Activated naive CD4-positive, alpha-beta T cell treated with anti-CD3 and anti-CD28 coated beads, Interleukin-2, amount 50 U/mL, for 72 hours (primary cell): Measurements from ENCODE around the gene DNASE1L1. TPM values are rescaled to one million over a fixed set of nuclear protein-coding genes. Genes with fewer than 3 reads are reported as not detected.
"Not testable (repeated sequence)": the region's sequence is repeated elsewhere in the genome, so short reads cannot be mapped to it uniquely, and the experiment has no call there.

Experiments
- ATAC-seq, 2 donors: fragments of 150-1000 bp; cut with Tn5 transposase; 2 replicates each; pipeline ENCODE4 v1.10.0; 2021; ENCODE audit warnings: mild to moderate bottlenecking in 2 of 2, moderate library complexity in 2 of 2
- DNase-seq, 2 donors: peaks; one replicate each; pipeline ENCODE4 v3.0.0; 2021 to 2022; ENCODE audit warnings: low spot score in 2 of 2
- H3K27ac Mint-ChIP-seq, 2 donors: one replicate each; pipeline ENCODE4 v1.8.0; 2022; ENCODE audit warnings: mild to moderate bottlenecking in 2 of 2, mixed read lengths in 2 of 2
- H3K36me3 Mint-ChIP-seq, 2 donors: one replicate each; pipeline ENCODE4 v1.8.0; 2022; ENCODE audit warnings: mixed read lengths in 2 of 2
- H3K9me3 Mint-ChIP-seq, 2 donors: one replicate each; pipeline ENCODE4 v1.8.0; 2022; ENCODE audit warnings: mixed read lengths in 2 of 2
- total RNA-seq, 2 donors: library from RNA; stranded (reverse); gene quantifications; one replicate each; pipeline ENCODE4 v1.2.3, GENCODE V29; 2022

The DNASE1L1 gene
- total RNA-seq, 2 donors from 2014 or later, result 14.7 to 20.6 TPM

DNA sequence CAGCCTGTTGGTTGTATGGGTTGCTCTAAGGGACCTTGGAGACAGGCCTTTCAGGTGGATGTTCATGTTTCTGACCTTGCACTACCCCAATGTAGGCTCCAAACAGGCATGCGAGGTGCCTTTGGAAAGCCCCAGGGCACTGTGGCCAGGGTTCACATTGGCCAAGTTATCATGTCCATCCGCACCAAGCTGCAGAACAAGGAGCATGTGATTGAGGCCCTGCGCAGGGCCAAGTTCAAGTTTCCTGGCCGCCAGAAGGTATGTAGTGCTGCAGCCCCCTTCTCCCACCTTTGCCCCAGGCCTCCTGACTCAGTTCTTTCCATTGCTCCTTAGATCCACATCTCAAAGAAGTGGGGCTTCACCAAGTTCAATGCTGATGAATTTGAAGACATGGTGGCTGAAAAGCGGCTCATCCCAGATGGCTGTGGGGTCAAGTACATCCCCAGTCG lies 8.7 kb downstream of the DNASE1L1 start:
- H3K9me3 Mint-ChIP-seq, ATAC-seq, DNase-seq: not testable (repeated sequence)
- Mint-ChIP-seq H3K27ac (peak overlapping the region; percentile 100), H3K36me3 (peaks cover 25 to 31% of the 10 kb centered on the region in 2 donors)

GRCh38 chrX:154399527-154400368 lies 9.3 kb downstream of the DNASE1L1 start:
- Mint-ChIP-seq H3K27ac (peak overlapping the region; percentile 100), H3K36me3 (peaks cover 25 to 31% of the 10 kb centered on the region in 2 donors), H3K9me3 (no peaks in the 10 kb centered on the region)
- no peak for DNase-seq
- peak in 1 of 2 donors; percentile 1 for ATAC-seq

GRCh38 chrX:154398668-154399526 lies 10.2 kb downstream of the DNASE1L1 start:
- ATAC-seq (peak; percentile 7 to 41), DNase-seq (peak; percentile 75 to 81)
- H3K27ac Mint-ChIP-seq, result peak overlapping the region; percentile 100
- H3K9me3 Mint-ChIP-seq, result no peaks in the 10 kb centered on the region
- H3K36me3 Mint-ChIP-seq, result peaks cover 25 to 31% of the 10 kb centered on the region in 2 donors

- ATAC-seq (peak; percentile 80 to 87), DNase-seq (peak; percentile 86 to 95)
- Mint-ChIP-seq H3K9me3 (no peaks in the 10 kb centered on the region), H3K27ac (peak within 1 kb of the TSS; percentile 100), H3K36me3 (peaks cover 25 to 31% of the 10 kb centered on the region in 2 donors)
Measured at GRCh38 chrX:154397888-154398667, 11.0 kb downstream of the DNASE1L1 start, which contains the start of gene RPL10. RPL10 (plus strand) TSS chrX:154398377; CDS start chrX:154398520, 143 bp downstream.

DNA sequence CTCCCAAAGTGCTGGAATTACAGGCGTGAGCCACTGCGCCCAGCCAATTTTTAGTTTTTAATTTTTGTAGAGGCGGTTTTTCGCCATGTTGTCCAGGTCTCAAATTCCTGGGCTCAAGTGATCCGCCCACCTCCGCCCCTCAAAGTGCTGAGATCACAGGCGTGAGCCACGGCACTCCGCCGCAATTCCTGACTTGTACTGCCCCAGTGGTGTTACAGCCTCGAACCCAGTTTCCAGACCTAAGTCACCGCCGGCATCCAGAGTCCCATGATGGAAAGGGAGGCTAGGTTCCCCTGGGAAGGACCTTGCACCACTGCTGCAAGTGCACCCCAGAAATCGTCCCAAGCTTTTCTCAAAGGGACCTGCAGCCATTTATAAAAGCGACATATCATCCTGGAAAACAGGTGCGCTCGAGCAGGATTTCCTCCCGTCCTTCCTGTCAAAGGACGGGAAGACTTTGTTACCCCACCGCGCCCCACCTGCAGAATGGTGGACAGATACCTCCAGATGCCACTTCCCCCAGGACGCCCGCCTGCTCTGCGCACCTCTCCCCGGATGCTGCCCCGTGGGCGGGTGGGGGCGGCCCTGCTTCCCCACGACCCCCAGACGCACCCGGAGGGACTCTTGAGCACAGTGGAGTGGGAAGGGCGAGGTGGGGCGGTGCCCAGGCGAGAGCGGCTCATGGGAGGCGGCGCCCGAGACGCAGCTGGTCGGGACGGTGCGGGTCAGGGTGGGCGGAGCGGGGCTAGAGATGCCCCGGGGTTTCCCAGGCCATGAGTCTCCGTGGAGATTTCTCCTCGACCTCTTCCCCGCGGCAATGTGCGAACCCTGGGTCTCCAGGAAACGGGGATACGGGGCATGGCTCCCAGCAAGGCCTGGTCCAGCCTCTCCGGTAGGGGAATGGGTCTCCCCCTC lies 11.8 kb downstream of the DNASE1L1 start:
- DNase-seq (peak; percentile 61 to 72), ATAC-seq (peak; percentile 65 to 67)
- H3K36me3 Mint-ChIP-seq, result peaks cover 25 to 31% of the 10 kb centered on the region in 2 donors
- H3K9me3 Mint-ChIP-seq, result no peaks in the 10 kb centered on the region
- peak overlapping the region; percentile 100 for H3K27ac Mint-ChIP-seq

DNA sequence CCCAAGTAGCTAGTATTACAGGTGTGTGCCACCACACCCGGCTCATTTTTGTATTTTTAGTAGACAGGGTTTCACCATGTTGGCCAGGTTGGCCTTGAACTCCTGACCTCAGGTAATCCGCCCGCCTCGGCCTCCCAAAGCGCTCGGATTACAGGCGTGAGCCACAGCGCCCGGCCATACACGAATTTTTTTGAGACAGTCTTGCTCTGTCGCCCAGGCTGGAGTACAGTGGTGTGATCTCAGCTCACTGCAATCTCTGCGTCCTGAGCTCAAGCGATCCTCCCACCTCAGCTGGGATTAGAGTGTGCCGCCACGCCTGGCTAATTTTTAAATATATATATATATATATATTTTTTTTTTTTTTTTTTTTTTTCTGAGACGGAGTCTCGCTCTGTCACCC lies 12.7 kb downstream of the DNASE1L1 start:
- H3K36me3 Mint-ChIP-seq, result peaks cover 25 to 31% of the 10 kb centered on the region in 2 donors
- not testable (repeated sequence) for ATAC-seq, H3K27ac Mint-ChIP-seq, DNase-seq, H3K9me3 Mint-ChIP-seq

GRCh38 chrX:154389812-154390747 lies 19.0 kb downstream of the DNASE1L1 start:
- not testable (repeated sequence) for H3K27ac Mint-ChIP-seq, H3K9me3 Mint-ChIP-seq, DNase-seq, H3K36me3 Mint-ChIP-seq
- ATAC-seq, result peak; percentile 68 to 77

- H3K27ac Mint-ChIP-seq, H3K36me3 Mint-ChIP-seq, DNase-seq, H3K9me3 Mint-ChIP-seq: not testable (repeated sequence)
- ATAC-seq, result peak; percentile 36 to 56
Measured at GRCh38 chrX:154388649-154389048, 20.4 kb downstream of the DNASE1L1 start.

DNA sequence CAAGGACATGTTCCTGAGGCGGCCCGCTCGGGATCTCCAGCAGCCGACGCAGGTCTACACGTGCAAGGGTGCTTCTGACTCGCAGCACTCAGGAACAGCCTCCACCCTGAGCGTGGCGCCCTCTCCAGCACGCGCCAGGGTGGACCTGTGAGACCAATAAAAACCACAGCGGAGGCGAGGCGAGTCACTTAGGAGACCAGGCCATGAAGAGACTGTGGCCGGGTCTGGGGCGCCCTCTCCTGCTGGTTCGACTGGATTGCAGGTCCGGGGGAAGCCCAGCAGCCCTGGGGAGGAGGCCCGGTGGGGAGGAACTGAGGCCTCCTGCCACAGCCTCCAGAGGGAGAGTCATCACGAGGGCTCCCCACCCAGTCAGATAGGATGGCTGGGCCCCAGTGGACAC lies 21.0 kb downstream of the DNASE1L1 start:
- not testable (repeated sequence) for H3K36me3 Mint-ChIP-seq, H3K9me3 Mint-ChIP-seq, H3K27ac Mint-ChIP-seq, DNase-seq
- ATAC-seq, result peak; percentile 47

- H3K36me3 Mint-ChIP-seq, result peaks cover 8 to 13% of the 10 kb centered on the region in 2 donors
- DNase-seq (no peak), ATAC-seq (no peak)
- H3K27ac Mint-ChIP-seq, result peak overlapping the region in 1 of 2 donors; percentile 39
- no peaks in the 10 kb centered on the region for H3K9me3 Mint-ChIP-seq
Measured at GRCh38 chrX:154384284-154384892, 24.7 kb downstream of the DNASE1L1 start.

DNA sequence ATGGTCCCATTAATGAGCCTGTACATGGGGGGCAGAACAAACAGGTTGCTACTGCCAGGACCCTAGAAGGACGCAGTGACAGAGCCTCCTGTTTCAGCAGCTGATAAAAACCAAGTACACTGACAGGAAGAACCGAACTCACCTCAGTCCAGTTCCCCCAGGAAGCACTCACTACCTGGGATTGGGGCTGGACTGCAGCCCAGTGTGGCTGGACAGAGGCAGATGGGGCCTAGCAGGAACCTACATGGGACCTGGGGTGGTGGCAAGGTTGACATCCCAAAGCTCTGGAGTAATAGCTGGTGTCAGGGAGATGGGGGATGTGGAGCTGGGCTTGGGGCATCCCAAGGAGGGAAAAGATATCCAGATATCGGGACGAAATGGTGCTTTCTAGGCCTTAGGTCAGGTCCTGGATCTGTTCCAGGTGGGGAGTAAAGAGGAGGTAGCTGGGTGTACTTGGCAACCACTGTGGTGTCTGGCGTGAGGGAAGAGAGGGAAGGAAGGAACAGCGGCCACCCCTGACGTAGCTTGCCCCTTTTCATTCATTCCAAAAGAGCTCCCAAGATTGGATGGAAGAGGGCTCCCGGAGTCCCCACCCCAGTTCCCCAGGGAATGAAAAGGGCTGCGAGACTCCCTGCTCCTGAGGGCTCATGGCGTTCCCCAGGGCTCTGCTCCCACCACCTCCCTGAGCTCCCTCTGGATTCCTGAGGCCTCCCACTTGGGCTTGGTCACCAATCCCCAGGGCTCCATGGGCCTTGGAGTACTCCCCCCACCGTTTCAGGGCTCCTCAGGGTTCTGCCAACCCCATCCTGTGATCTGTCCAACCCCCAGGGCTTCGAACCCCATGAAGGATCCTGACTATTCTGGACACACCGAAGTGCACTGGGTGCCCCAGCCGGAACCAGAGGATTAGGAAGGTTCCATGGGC lies 25.4 kb downstream of the DNASE1L1 start:
- DNase-seq (no peak), ATAC-seq (no peak)
- peaks cover 8 to 13% of the 10 kb centered on the region in 2 donors for H3K36me3 Mint-ChIP-seq
- H3K9me3 Mint-ChIP-seq, result no peaks in the 10 kb centered on the region
- peak overlapping the region in 1 of 2 donors; percentile 39 for H3K27ac Mint-ChIP-seq

DNA sequence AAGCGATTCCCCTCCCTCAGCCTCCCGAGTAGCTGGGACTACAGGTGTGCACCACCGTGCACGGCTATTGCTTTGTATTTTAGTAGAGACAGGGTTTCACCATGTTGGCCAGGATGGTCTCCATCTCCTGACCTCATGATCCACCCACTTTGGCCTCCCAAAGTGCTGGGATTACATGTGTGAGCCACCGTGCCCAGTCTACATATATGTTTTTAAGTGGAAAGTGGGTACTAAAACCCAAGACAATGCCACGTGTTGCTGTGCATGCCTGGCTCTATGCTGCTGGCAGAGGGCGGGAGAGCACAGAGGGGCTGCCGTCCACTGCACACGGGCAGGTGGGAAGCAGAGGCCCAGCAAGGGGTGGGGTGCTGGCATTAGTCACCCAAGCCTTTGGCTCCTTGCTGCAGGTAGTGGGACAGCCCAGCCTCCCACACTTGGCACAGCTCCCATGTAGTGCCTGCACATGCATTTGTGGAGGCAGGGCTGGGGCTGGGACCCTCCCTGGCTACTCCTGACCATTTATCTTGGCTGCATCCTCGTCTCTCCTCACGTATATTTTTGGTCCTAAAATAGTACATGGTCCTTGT lies 26.5 kb downstream of the DNASE1L1 start:
- no peak overlapping the region for H3K27ac Mint-ChIP-seq
- peaks cover 8 to 13% of the 10 kb centered on the region in 2 donors for H3K36me3 Mint-ChIP-seq
- no peak for DNase-seq
- no peaks in the 10 kb centered on the region for H3K9me3 Mint-ChIP-seq
- no peak for ATAC-seq

- H3K27ac Mint-ChIP-seq, result peak overlapping the region in 1 of 2 donors; percentile 91
- ATAC-seq (no peak), DNase-seq (no peak)
- peaks cover 8 to 13% of the 10 kb centered on the region in 2 donors for H3K36me3 Mint-ChIP-seq
- H3K9me3 Mint-ChIP-seq, result no peaks in the 10 kb centered on the region
Measured at GRCh38 chrX:154381271-154381670, 27.8 kb downstream of the DNASE1L1 start.
